Thyroid gland (tissue), 4 donors: ENCODE data around the gene CTIF. TPM values are rescaled to one million over a fixed set of nuclear protein-coding genes. Genes with fewer than 3 reads are reported as not detected.

Experiments
- DNase-seq, 2 donors: peaks; one replicate each; pipeline ENCODE4 v3.0.0-alpha.2; 2019
- H3K27ac ChIP-seq, 3 donors: fragments of 200-600 bp; sonication (generic); 1 replicate in 2 of 3; 2 replicates in 1 of 3; pipeline ENCODE4 v1.5.1; 2016 to 2019; ENCODE audit warnings: mild to moderate bottlenecking in 1 of 3, moderate library complexity in 1 of 3
- H3K27me3 ChIP-seq: fragments of 200-600 bp; sonication (generic); one replicate; pipeline ENCODE4 v1.5.1; 2019
- H3K36me3 ChIP-seq, 2 donors: fragments of 200-600 bp; sonication (generic); one replicate each; pipeline ENCODE4 v1.5.1; 2016 to 2019
- H3K4me1 ChIP-seq, 2 donors: fragments of 200-600 bp; sonication (generic); one replicate each; pipeline ENCODE4 v1.5.1; 2017 to 2019
- H3K4me3 ChIP-seq, 3 donors: fragments of 200-600 bp; sonication (generic); replicated peaks in 1 of 3; 1 replicate in 2 of 3; 2 replicates in 1 of 3; pipeline ENCODE4 v1.5.1; 2016; ENCODE audit warnings: mild to moderate bottlenecking in 1 of 3
- H3K9me3 ChIP-seq: fragments of 200-600 bp; sonication (generic); one replicate; pipeline ENCODE4 v1.5.1; 2017
- POLR2A ChIP-seq, 2 donors: fragments of 450-650 bp; IDR thresholded peaks; one replicate each; pipeline ENCODE4 v1.6.1; 2017; ENCODE audit warnings: antibody characterized with exemption in 2 of 2, mild to moderate bottlenecking in 2 of 2, moderate library complexity in 1 of 2
- WGBS, 2 donors: methylation state at CpG; one replicate each; pipeline ENCODE4 v1.1.5; 2017; 5-methylcytosine and 5-hydroxymethylcytosine counted together
- intact Hi-C: fragments of 100-400 bp; cut with DNase I; formaldehyde crosslinking; loops from one replicate; pipeline ENCODE4 v1.15.1; 2023
- total RNA-seq, 4 donors: library from RNA; depleted of rRNA; stranded (reverse); fragments of >200 nt; gene quantifications; one replicate each; pipeline ENCODE4 v1.2.3, GENCODE V29; 2016
- TF ChIP-seq, protein P1 (sequence below), 6 experiments: fragments of 200-600 bp in 3 of 6; fragments of 450-650 bp in 3 of 6; sonication (generic) in 3 of 6; IDR thresholded peaks; one replicate each; pipeline ENCODE4 v1.5.1; 2016 to 2019; ENCODE audit warnings: antibody characterized with exemption in 6 of 6, mild to moderate bottlenecking in 2 of 6, inconsistent platforms in 1 of 6, moderate library complexity in 1 of 6

CTIF gene
- total RNA-seq, 4 donors from 2014 or later = 18.7 to 29.8 (median 23.6) TPM

GRCh38 chr18:48514786-48515185, 24.0 kb upstream of the CTIF start:
- Histone ChIP-seq H3K4me3 (no peak overlapping the region), H3K36me3 (no peaks in the 10 kb centered on the region), H3K27me3 (no peaks in the 10 kb centered on the region), H3K4me1 (no peaks in the 10 kb centered on the region), H3K27ac (no peak overlapping the region), H3K9me3 (no peaks in the 10 kb centered on the region)
- DNase-seq = no peak
- 79 to 85% methylated on average over 11 of the region's 11 CpGs for WGBS, 2 donors
- intact Hi-C loops = no loop called here
- TF ChIP-seq, protein P1, sequence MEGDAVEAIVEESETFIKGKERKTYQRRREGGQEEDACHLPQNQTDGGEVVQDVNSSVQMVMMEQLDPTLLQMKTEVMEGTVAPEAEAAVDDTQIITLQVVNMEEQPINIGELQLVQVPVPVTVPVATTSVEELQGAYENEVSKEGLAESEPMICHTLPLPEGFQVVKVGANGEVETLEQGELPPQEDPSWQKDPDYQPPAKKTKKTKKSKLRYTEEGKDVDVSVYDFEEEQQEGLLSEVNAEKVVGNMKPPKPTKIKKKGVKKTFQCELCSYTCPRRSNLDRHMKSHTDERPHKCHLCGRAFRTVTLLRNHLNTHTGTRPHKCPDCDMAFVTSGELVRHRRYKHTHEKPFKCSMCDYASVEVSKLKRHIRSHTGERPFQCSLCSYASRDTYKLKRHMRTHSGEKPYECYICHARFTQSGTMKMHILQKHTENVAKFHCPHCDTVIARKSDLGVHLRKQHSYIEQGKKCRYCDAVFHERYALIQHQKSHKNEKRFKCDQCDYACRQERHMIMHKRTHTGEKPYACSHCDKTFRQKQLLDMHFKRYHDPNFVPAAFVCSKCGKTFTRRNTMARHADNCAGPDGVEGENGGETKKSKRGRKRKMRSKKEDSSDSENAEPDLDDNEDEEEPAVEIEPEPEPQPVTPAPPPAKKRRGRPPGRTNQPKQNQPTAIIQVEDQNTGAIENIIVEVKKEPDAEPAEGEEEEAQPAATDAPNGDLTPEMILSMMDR (IDR thresholded peaks at IDR 0.05) = no peak
- no peak for TF ChIP-seq POLR2A (IDR thresholded peaks at IDR 0.05)

DNA sequence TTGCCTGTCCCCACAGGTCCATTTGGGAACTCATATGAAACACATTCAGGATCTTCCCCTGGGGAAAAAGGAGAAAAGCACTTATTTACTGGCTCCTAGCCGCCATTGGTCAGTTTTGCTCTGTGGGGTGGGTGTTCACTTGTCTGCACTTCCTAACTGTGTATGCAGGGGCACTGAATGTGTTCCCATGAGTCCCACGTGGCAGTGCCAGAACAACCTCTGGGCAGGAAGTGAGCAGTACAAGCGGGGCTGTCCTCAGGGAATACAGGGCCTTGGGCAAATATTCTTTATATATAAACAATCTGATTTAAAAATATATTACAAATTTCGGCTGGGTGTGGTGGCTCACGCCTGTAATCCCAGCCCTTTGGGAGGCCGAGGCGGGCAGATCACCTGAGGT, 21.8 kb upstream of the CTIF start:
- no peak for TF ChIP-seq POLR2A (IDR thresholded peaks at IDR 0.05)
- TF ChIP-seq, protein P1 (IDR thresholded peaks at IDR 0.05) = no peak
- intact Hi-C loops = no loop called here
- H3K27ac ChIP-seq = no peak overlapping the region
- whole genome bisulfite sequencing, 2 donors = 81 to 91% methylated on average over 7 of the region's 7 CpGs
- no peaks in the 10 kb centered on the region for H3K27me3 ChIP-seq
- H3K4me3 ChIP-seq = no peak overlapping the region
- no peaks in the 10 kb centered on the region for H3K4me1 ChIP-seq
- no peaks in the 10 kb centered on the region for H3K9me3 ChIP-seq
- DNase-seq = no peak
- no peaks in the 10 kb centered on the region for H3K36me3 ChIP-seq

- TF ChIP-seq POLR2A (IDR thresholded peaks at IDR 0.05) = no peak
- TF ChIP-seq, protein P1 (IDR thresholded peaks at IDR 0.05) = no peak
- H3K9me3 ChIP-seq = no peaks in the 10 kb centered on the region
- intact Hi-C loops = no loop called here
- WGBS, 2 donors = 79 to 81% methylated on average over 5 of the region's 5 CpGs
- no peaks in the 10 kb centered on the region for H3K4me1 ChIP-seq
- no peaks in the 10 kb centered on the region for H3K36me3 ChIP-seq
- no peak overlapping the region for H3K4me3 ChIP-seq
- no peaks in the 10 kb centered on the region for H3K27me3 ChIP-seq
- no peak for DNase-seq
- no peak overlapping the region for H3K27ac ChIP-seq
These were observed 19.3 kb upstream of the CTIF start for GRCh38 chr18:48519431-48520100.

DNA sequence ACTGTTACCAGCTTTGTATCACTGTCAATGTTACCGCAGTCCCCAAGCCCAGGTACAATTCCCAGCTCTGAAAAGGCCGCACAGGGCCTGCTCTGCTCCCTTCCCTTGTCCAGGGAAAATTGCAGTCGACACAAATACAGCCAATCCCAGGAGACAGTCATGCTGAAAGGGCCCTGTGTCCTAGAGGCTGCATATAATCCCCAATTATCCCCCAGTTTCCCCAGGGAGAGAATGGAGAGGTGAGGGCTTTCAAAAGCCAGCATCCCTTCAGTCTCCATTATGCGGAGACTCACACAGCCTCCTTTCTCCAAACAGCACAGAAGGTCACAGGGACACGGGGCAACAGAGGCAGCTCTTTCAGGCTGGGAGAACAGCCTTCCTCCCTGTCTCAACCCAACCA, 17.1 kb upstream of the CTIF start:
- Histone ChIP-seq H3K27me3 (no peaks in the 10 kb centered on the region), H3K27ac (no peak overlapping the region), H3K4me1 (no peaks in the 10 kb centered on the region), H3K4me3 (no peak overlapping the region), H3K9me3 (no peaks in the 10 kb centered on the region), H3K36me3 (no peaks in the 10 kb centered on the region)
- WGBS, 2 donors = 86 to 93% methylated on average over 2 to 5 of the region's 5 CpGs
- DNase-seq = no peak
- TF ChIP-seq, protein P1 (IDR thresholded peaks at IDR 0.05) = no peak
- TF ChIP-seq POLR2A (IDR thresholded peaks at IDR 0.05) = no peak
- intact Hi-C loops = no loop called here

- H3K36me3 ChIP-seq = no peaks in the 10 kb centered on the region
- no peaks in the 10 kb centered on the region for H3K9me3 ChIP-seq
- H3K27me3 ChIP-seq = no peaks in the 10 kb centered on the region
- no peak for TF ChIP-seq POLR2A (IDR thresholded peaks at IDR 0.05)
- TF ChIP-seq, protein P1 (IDR thresholded peaks at IDR 0.05) = no peak
- intact Hi-C loops = no loop called here
- DNase-seq = no peak
- H3K27ac ChIP-seq = no peak overlapping the region
- peaks cover 0 to 8% of the 10 kb centered on the region in 2 donors for H3K4me1 ChIP-seq
- no peak overlapping the region for H3K4me3 ChIP-seq
These were observed 13.2 kb upstream of the CTIF start for GRCh38 chr18:48525671-48526070.
